ENCODE measurements around the gene ZNF358.

DNA sequence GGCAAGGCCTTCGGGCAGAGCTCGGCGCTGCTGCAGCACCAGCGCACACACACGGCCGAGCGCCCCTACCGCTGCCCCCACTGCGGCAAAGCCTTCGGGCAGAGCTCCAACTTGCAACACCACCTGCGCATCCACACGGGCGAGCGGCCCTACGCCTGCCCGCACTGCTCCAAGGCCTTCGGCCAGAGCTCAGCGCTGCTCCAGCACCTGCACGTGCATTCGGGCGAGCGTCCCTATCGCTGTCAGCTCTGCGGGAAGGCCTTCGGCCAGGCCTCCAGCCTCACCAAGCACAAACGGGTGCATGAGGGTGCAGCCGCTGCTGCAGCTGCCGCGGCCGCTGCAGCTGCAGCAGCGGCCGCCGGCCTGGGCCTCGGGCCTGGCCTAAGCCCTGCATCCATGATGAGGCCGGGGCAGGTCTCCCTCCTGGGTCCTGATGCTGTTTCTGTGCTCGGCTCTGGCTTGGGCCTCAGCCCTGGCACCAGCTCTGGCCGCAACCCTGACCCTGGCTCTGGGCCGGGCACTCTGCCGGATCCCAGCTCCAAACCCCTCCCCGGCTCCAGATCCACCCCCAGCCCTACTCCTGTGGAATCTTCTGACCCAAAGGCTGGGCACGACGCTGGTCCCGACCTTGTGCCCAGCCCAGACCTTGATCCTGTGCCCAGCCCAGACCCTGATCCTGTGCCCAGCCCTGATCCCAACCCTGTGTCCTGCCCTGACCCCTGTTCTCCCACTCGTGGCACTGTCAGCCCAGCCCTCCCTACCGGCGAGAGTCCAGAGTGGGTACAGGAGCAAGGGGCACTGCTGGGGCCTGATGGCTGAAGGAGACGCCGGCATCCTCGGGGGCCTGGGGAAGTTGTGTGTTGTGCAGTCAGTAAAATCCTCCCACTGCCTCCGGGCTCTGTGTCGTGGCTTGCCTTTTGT, 4.5 kb downstream of the ZNF358 start:
- no peak for TF ChIP-seq CTCF (IDR thresholded peaks at IDR 0.05)
- TF ChIP-seq POLR2A (IDR thresholded peaks at IDR 0.05): no peak
